GM10847 (cell line): ENCODE measurements around the gene SLAMF1.

Experiments used
- POLR2A ChIP-seq: IDR thresholded peaks from 2 replicates; pipeline ENCODE4 v1.6.1; 2011; ENCODE audit not compliant: insufficient read length; ENCODE audit errors: extremely low read depth

Gene SLAMF1

DNA sequence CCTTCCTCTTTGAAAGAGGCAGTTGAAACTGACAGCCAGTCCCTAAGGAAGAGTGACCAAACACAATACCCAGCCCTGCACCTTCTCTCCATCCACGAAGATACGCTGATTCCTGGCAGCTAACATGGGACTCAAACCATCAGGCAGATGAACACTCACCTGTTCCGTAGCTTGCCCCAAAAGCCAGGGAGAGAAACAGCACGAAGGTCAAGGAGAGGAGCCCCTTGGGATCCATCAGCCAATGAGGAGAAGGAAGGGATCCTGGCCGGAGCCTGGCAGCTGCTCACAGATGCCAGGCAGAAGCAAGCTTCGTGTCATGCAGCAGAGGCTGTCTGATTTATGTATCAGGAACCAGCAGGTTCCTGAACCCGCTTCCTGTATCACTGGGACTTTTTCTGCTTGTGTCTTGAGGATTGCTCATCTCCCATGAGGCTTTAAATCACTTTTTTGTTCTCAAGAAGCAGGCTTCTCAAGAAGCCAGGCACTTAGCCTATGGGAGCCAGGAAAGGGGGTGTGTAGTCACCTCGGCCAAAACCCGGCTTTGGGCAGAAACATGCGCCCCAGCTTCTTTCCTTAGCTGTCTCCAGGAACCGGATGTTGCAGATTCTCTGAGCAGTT, at the start of gene SLAMF1:
TSS of gene SLAMF1 (minus strand) at position 334 of the 618 bp plus-strand sequence. CDS start at position 235, 99 bp downstream.
- peak; percentile 87 for TF ChIP-seq POLR2A

GRCh38 chr1:160685266-160685665, 38.4 kb upstream of the SLAMF1 start:
- no peak for TF ChIP-seq POLR2A

DNA sequence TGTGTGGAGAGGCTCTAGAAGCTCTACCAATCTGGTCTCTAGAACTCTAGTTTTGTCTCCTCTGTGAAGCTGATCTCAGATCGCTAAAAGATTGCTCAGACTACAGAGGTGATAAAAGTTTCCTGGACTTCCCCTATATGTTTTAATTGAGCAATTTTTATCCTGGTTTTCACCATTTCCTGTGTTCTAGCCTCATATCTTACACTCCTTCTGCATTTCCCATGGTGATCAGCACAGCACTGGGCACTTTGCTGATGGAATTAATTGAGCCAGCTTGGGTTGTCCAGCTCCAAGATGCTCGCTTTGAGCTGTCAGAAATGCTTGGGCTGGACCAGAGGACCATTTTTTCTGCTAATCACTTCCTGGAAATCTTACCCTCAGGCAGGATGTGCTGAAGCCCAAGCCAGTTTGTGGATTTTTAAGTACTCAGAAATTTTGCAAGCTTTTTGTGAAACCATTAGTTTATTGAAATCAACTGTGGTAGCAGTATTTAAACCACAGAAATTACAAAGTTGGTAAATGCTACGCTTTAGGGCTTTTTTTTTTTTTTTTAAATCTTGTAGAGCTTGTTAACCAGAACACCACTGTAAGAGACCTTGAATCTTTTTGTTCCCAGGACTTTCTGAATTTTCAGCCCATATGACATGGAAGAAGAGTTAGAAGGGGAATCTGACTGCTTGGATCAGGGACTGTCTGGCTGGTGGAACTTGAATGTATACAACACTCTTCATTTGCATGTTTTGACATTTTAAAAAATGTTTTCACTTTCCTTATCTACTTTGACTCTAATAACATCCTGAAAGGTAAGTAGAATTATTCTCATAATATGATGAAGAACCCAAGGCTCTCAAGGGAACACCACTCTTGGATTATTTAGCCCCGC, 36.4 kb upstream of the SLAMF1 start:
- no peak for TF ChIP-seq POLR2A

DNA sequence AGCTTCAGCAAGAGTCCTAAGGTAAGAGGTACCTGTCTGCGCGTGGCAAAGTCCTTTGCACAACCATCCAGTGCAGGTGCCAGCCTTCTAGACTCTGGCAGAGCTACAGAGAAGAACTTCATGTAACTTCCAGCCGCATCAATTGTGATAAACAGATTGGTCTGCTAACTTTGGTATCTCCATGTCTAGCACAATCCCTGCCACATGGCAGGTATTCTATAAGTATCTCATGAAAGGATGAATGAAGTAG, 35.0 kb upstream of the SLAMF1 start:
- TF ChIP-seq POLR2A, result no peak

- TF ChIP-seq POLR2A, result peak; percentile 11
Measured at GRCh38 chr1:160681066-160681890, 34.4 kb upstream of the SLAMF1 start.

DNA sequence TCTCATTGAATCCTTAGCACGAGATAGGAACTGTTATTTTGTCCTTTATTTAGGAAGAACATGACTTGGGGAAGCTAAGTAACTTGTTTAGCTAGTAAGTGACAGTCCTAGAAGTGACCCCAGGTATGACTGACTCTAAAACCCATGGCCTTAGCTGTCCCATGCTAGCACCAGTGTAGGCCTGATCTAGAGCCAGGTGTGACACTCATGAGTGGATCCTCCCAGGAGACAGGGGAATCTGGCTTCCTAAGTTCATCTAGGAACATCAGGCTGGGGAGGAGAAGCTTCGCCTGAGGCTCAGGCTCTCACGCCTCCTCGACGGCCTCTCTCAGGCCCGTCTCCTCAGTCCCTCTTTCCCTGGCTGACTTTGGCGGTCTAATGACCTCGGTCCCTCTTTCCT, 33.6 kb upstream of the SLAMF1 start:
- TF ChIP-seq POLR2A, result no peak

DNA sequence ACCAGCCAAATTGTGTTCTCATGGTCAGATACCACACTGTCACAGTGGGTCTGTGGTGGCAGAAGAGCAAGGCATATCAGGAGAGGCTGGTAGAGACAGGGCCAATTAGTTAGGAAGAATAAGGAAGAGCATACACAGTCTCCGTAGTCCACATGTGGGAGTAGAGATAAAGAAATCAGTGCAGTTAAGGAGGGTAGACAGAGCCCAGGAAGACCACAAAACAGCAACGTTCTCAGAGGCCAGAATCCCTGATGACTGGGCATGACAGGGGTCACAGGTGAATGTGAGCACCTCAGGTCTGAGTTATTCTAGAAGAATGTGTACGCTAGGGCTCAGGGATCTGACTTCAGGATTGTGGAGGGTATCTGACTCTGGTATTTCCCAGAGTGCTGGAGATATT, 33.0 kb upstream of the SLAMF1 start:
- TF ChIP-seq POLR2A, result no peak

DNA sequence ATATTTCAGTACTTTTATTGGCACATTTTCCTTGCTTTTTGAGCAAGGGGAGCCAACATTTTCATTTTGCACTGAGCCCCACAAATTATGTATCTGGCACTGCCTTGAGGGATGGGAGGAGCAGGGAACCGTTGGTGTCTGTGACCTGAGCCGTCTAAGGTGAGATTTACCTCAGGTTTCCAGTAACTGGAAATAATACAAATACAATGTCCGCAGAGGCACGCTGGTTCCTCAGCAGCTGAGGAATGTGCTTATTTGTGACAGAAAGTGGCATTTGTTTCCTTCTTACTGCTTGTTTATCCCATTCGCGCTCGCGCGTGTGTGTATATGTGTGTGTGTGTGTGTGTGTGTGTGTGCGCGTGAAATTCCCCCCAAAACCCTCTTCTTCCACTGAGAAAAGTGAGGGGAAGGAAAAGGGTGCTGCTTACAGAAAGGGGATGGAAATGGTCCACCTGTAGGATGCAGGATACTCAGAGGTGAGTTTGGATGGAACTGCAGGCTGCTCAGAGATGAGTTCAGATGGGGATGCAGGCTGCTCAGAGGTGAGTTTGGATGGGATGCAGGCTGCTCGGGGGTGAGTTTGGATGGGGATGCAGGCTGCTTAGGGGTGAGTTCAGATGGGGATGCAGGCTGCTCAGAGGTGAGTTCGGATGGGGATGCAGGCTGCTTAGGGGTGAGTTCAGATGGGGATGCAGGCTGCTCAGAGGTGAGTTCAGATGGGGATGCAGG, 30.2 kb upstream of the SLAMF1 start:
- no peak for TF ChIP-seq POLR2A

DNA sequence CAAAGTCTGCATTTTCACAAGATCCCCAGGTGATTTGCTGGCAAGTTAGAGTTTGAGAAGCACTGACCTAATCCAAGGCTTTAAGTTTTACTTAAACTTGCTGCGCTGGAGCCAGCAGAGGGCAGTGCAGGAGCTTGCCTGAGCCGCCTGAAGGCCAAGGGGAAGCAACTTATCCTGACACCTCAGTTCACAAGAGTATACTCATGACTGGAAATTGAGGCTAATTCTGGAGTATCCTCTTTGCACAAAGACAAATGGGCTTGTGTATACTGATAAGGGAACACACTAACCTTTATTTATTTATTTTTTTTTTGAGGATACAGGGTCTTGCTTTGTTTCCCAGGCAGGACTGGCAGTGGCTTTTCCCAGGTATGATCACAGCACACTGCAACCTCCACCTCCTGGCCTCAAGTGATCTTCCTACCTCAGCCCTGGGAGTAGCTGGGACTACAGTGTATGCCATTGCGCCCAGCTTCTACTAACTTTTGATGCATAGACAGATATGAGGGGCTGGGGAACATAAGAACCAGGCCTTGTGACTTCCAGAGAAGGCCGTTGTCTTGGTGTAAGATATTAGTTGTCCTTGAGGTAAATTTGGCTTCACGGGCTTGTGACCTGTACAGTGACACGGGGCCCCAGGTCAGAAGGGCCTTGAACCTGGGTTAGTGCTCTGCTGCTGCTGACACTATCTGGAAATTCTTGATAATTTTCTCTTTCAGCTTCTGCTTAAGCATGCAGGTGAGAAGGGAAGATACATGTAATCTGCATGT, 29.0 kb upstream of the SLAMF1 start:
- no peak for TF ChIP-seq POLR2A

GRCh38 chr1:160674415-160674814, 27.6 kb upstream of the SLAMF1 start:
- TF ChIP-seq POLR2A, result no peak

DNA sequence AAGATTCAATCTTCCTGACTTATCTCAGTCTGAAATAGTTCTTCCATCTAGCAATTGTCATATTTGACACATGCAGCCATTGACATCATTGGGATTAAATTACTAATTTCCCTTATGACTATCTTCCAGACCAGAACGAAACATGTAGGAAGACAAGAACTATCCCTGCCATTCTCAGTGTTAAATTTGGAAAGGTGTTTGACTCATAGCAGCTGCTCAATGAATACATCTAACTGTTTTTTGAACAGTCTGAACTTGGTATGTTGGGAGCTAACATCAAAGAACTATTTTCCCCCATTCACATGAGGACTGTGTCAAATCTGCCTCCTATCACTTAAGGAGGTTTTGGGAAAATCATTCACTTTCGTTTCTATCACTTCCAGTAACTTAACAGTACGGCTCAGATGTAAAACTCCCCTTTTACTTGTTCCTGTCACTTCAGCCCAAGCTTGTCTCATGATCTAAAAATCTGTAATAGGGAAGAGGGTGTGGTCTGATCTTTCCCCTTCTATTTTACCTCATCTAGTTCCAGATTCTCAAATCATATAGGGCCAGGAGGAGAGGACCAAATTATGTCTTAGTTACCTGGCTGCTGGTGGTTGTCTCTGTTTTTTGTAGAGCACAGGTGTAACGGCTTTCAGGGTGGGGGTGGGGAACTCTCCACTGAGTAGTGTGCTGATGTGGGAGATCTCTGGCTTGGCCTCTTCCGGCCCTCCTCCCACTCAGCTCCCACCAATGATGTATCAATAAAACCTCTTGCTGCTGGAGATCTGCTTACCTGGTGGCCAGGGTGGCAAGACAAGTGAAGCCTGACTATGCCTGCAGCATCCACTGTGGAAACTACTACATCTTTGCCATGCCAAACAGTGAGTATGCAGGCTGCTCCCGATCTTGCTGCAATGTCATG, 26.2 kb upstream of the SLAMF1 start:
- no peak for TF ChIP-seq POLR2A

- TF ChIP-seq POLR2A, result no peak
Measured at GRCh38 chr1:160671603-160672517, 25.0 kb upstream of the SLAMF1 start.
